NOMO-1 treated with DMSO at 0.1 percent for 48 hours (cell line): Measurements from ENCODE around the gene IP6K2.

Experiments used
- DNase-seq: peaks from one replicate; lab custom pipeline; 2025; ENCODE audit not compliant: unreplicated experiment; lab: John Stamatoyannopoulos, UW

Gene IP6K2

GRCh38 chr3:48644898-48645760 lies 71.9 kb downstream of the IP6K2 start:
- DNase-seq: no peak

DNA sequence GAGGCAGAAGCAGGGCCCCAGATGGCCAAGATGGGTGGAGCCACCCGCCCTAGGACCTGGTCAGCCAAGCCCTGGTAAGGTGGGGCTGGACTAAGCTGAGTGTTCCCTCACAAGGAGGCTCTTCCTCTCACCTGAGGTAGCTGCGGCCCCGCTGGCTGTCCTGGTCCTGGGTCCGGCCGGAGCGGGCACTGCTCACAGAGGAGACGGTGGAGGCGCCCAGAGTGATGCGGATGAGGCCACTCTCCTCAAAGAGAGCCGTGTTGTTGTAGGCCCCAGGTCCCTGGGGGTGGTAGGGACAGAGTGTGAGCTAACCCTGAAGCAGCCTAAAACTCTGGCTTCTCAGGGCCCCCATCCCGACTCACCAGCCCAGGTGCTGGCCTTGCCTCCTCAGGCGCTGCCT lies 74.4 kb downstream of the IP6K2 start:
- DNase-seq: no peak

DNA sequence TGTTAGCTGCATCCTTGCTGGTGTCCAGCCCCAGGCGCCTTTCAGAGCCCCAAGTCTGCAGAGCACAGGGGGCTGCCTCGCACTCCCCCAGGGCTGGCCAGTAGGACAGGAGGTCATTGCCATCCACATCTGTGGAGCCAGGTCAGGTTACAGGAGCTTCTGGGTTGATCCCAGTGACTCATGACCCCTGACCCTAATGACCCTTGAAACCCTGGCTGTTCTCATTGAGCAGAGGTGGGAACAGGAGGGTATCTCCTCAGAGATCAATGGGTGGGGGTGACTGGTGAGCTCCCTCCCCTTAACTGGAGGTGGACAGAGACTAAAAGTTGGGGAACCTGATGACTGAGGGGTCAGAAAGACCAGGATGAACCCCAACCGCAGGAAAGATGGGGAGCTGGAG lies 75.6 kb downstream of the IP6K2 start:
- DNase-seq: no peak

GRCh38 chr3:48639944-48640606 lies 76.9 kb downstream of the IP6K2 start:
- DNase-seq: no peak
